SK-N-SH (cell line): ENCODE results near the gene CLEC1B. TPM values are rescaled to one million over a fixed set of nuclear protein-coding genes. Genes with fewer than 3 reads are reported as not detected.

Experiments
- CTCF ChIA-PET: fragments of 300-600, 350-600 bp; formaldehyde crosslinking; extraction: SDS; loops from one replicate; lab custom pipeline; 2021; lab: Yijun Ruan, JAX
- POLR2A ChIA-PET: fragments of 350-600 bp; sonication (Branson Sonifier 250); formaldehyde crosslinking; extraction: SDS; loops from one replicate; lab custom pipeline; 2020; ENCODE audit warnings: antibody characterized with exemption, inconsistent platforms; lab: Yijun Ruan, JAX
- DNase-seq: peaks from one replicate; pipeline ENCODE4 v3.0.0; 2012
- H2AFZ ChIP-seq: fragments of 200-600 bp; sonication (generic); 2 replicates; pipeline ENCODE4 v1.8.1; 2016; ENCODE audit warnings: antibody characterized with exemption, mild to moderate bottlenecking, low read depth
- H3F3A ChIP-seq: fragments of 200-600 bp; sonication (generic); replicated peaks from 2 replicates; pipeline ENCODE3; 2016; ENCODE audit warnings: antibody characterized with exemption, mild to moderate bottlenecking; ENCODE audit not compliant: insufficient read depth
- H3K27ac ChIP-seq, 2 experiments: fragments of 200-500 bp in 1 of 2; fragments of 200-600 bp in 1 of 2; sonication (Bioruptor generic) in 1 of 2; sonication (generic), shearing (Covaris generic) in 1 of 2; 2 replicates each; pipeline versions ENCODE4 v1.5.1 to v1.6.1; 2014 to 2016; ENCODE audit warnings: low read depth in 2 of 2, inconsistent platforms in 1 of 2, low read length in 1 of 2, mild to moderate bottlenecking in 1 of 2, mixed read lengths in 1 of 2
- H3K27me3 ChIP-seq: fragments of 200-600 bp; sonication (generic), shearing (Covaris generic); 2 replicates; pipeline ENCODE4 v1.6.1; 2016; ENCODE audit warnings: mixed run types; ENCODE audit not compliant: insufficient read depth
- H3K36me3 ChIP-seq, 2 experiments: fragments of 200-500 bp in 1 of 2; fragments of 200-600 bp in 1 of 2; sonication (Bioruptor generic) in 1 of 2; sonication (generic) in 1 of 2; replicated peaks in 1 of 2; 2 replicates each; pipeline versions ENCODE3 to v1.5.1; 2014 to 2016; ENCODE audit warnings: low read length in 1 of 2, mild to moderate bottlenecking in 1 of 2; ENCODE audit not compliant: insufficient read depth in 2 of 2, control insufficient read depth in 1 of 2
- H3K4me1 ChIP-seq, 2 experiments: fragments of 200-500 bp in 1 of 2; fragments of 200-600 bp in 1 of 2; sonication (Bioruptor generic) in 1 of 2; sonication (generic), shearing (Covaris generic) in 1 of 2; 2 replicates each; pipeline versions ENCODE4 v1.5.1 to v1.6.1; 2014 to 2016; ENCODE audit warnings: low read depth in 1 of 2, low read length in 1 of 2, mixed run types in 1 of 2; ENCODE audit not compliant: insufficient read depth in 2 of 2, control insufficient read depth in 1 of 2
- H3K4me2 ChIP-seq: fragments of 200-600 bp; sonication (generic), shearing (Covaris generic); 2 replicates; pipeline ENCODE4 v1.6.1; 2017; ENCODE audit warnings: mixed run types
- H3K4me3 ChIP-seq, 2 experiments: fragments of 200-500 bp in 1 of 2; fragments of 200-600 bp in 1 of 2; sonication (Bioruptor generic) in 1 of 2; sonication (generic), shearing (Covaris generic) in 1 of 2; 2 replicates each; pipeline versions ENCODE4 v1.5.1 to v1.8.1; 2014 to 2016; ENCODE audit warnings: low read depth in 2 of 2, inconsistent platforms in 1 of 2, low read length in 1 of 2, mild to moderate bottlenecking in 1 of 2, mixed read lengths in 1 of 2, moderate library complexity in 1 of 2
- H3K79me2 ChIP-seq: fragments of 200-600 bp; sonication (generic); 2 replicates; pipeline ENCODE4 v1.8.1; 2017; ENCODE audit warnings: mild to moderate bottlenecking; ENCODE audit not compliant: insufficient read depth
- H3K9ac ChIP-seq: fragments of 200-600 bp; sonication (generic); 2 replicates; pipeline ENCODE4 v1.6.1; 2017; ENCODE audit warnings: mixed run types
- H3K9me2 ChIP-seq: fragments of 200-600 bp; sonication (generic); 2 replicates; pipeline ENCODE4 v1.6.1; 2017; ENCODE audit warnings: mixed run types
- H3K9me3 ChIP-seq: fragments of 200-600 bp; sonication (generic); 2 replicates; pipeline ENCODE4 v1.6.1; 2017; ENCODE audit warnings: mixed run types, mild to moderate bottlenecking, moderate library complexity
- H4K20me1 ChIP-seq: fragments of 200-600 bp; sonication (generic); 2 replicates; pipeline ENCODE4 v1.6.1; 2017; ENCODE audit warnings: mild to moderate bottlenecking, mixed run types; ENCODE audit not compliant: insufficient read depth
- ELF1 ChIP-seq: IDR thresholded peaks from 2 replicates; pipeline ENCODE4 v1.4.0; 2012
- FOSL2 ChIP-seq: IDR thresholded peaks from 2 replicates; pipeline ENCODE4 v1.4.0; 2012; ENCODE audit warnings: low read depth, mild to moderate bottlenecking, moderate library complexity, borderline replicate concordance
- FOXM1 ChIP-seq: IDR thresholded peaks from 2 replicates; pipeline ENCODE4 v1.4.0; 2012; ENCODE audit warnings: low read depth, mild to moderate bottlenecking
- GATA2 ChIP-seq: sonication (generic); formaldehyde crosslinking; IDR thresholded peaks from 2 replicates; pipeline ENCODE4 v1.5.0; 2020; ENCODE audit warnings: mild to moderate bottlenecking, missing genetic modification reagents
- MXI1 ChIP-seq: IDR thresholded peaks from 2 replicates; pipeline ENCODE4 v1.6.1; 2012; ENCODE audit warnings: mild to moderate bottlenecking, low read depth, low read length, improper control_type of control experiment
- NFIC ChIP-seq: IDR thresholded peaks from 2 replicates; pipeline ENCODE4 v1.4.0; 2012; ENCODE audit warnings: borderline replicate concordance
- NRF1 ChIP-seq: IDR thresholded peaks from 2 replicates; pipeline ENCODE4 v1.6.1; 2012; ENCODE audit warnings: low read depth, mild to moderate bottlenecking, low read length
- RAD21 ChIP-seq: IDR thresholded peaks from 2 replicates; pipeline ENCODE4 v1.6.1; 2012; ENCODE audit warnings: mild to moderate bottlenecking, low read length
- RCOR1 ChIP-seq: fragments of 150-350 bp; IDR thresholded peaks from 2 replicates; pipeline ENCODE4 v1.6.1; 2017; ENCODE audit warnings: antibody characterized with exemption, low read length
- RFX5 ChIP-seq: IDR thresholded peaks from 2 replicates; pipeline ENCODE4 v1.6.1; 2012; ENCODE audit warnings: mild to moderate bottlenecking, improper control_type of control experiment, low read length
- SMC3 ChIP-seq: IDR thresholded peaks from 2 replicates; pipeline ENCODE4 v1.6.1; 2012; ENCODE audit warnings: low read depth, low read length, improper control_type of control experiment
- TAF1 ChIP-seq: IDR thresholded peaks from 2 replicates; pipeline ENCODE4 v1.6.1; 2012; ENCODE audit warnings: low read depth, mild to moderate bottlenecking, low read length, moderate library complexity, borderline replicate concordance
- TEAD4 ChIP-seq: IDR thresholded peaks from 2 replicates; pipeline ENCODE4 v1.4.0; 2012; ENCODE audit warnings: mild to moderate bottlenecking, borderline replicate concordance; ENCODE audit not compliant: insufficient read depth
- YY1 ChIP-seq: IDR thresholded peaks from 2 replicates; pipeline ENCODE4 v1.4.0; 2012; ENCODE audit warnings: low read depth, mild to moderate bottlenecking
- polyA plus RNA-seq, 3 experiments: library from polyadenylated mRNA; depleted of rRNA; stranded (reverse); fragments of >200 nt; gene quantifications; 2 replicates each; pipeline ENCODE4 v1.2.3, GENCODE V29; 2012
- TF ChIP-seq, protein P1 (sequence below): IDR thresholded peaks from 2 replicates; pipeline ENCODE4 v1.4.0; 2012; ENCODE audit warnings: low read depth, borderline replicate concordance
- TF ChIP-seq, protein P2 (sequence below): fragments of 150-350 bp; IDR thresholded peaks from 2 replicates; pipeline ENCODE4 v1.6.1; 2016; ENCODE audit warnings: mild to moderate bottlenecking, low read depth, low read length
- TF ChIP-seq, protein P3 (sequence below): IDR thresholded peaks from 2 replicates; pipeline ENCODE4 v1.4.0; 2012; ENCODE audit warnings: low read depth
- TF ChIP-seq, protein P4 (sequence below): IDR thresholded peaks from 2 replicates; pipeline ENCODE4 v1.4.0; 2012; ENCODE audit warnings: low read depth, borderline replicate concordance
- TF ChIP-seq, protein P5 (sequence below): fragments of 200-600 bp; sonication (generic); IDR thresholded peaks from 2 replicates; pipeline ENCODE4 v1.6.1; 2017; ENCODE audit warnings: antibody characterized with exemption, mild to moderate bottlenecking, moderate library complexity

Gene CLEC1B
- polyA plus RNA-seq, 1 of the 3 experiments (the other 2 are of a cell fraction): not detected

DNA sequence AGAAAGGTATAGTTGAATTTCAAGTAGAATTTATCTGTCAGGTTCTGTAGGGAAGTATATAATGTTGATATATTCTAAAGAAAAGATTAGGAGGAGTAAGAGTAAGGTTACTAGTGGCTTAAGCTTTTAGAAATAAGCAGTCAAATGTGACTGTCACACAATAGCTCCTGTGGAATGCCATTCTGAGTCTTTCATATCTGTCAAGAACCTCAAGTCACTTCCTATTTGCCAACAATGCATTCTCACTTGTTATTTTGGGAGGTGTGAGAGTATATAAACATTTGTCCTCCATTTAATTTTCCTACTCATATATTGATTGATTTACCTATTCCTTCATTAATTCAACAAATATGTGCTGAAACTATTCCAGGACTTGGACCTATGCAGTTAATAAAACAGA, 43.2 kb upstream of the CLEC1B start:
- H3K27ac ChIP-seq: no peak overlapping the region
- ChIA-PET CTCF (interaction anchor here (1.0 kb wide), 1 partner anchor 148 kb away, joined by 3 read pairs; no protein-coding TSS in a partner anchor), POLR2A (no interaction called here)
- H3K4me1 ChIP-seq: no peaks in the 10 kb centered on the region
- no peak overlapping the region for H3K9ac ChIP-seq
- TF ChIP-seq FOSL2: no peak
- TF ChIP-seq, protein P1, sequence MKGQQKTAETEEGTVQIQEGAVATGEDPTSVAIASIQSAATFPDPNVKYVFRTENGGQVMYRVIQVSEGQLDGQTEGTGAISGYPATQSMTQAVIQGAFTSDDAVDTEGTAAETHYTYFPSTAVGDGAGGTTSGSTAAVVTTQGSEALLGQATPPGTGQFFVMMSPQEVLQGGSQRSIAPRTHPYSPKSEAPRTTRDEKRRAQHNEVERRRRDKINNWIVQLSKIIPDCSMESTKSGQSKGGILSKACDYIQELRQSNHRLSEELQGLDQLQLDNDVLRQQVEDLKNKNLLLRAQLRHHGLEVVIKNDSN: no peak
- no peak for TF ChIP-seq YY1
- TF ChIP-seq ELF1: no peak
- TF ChIP-seq, protein P2, sequence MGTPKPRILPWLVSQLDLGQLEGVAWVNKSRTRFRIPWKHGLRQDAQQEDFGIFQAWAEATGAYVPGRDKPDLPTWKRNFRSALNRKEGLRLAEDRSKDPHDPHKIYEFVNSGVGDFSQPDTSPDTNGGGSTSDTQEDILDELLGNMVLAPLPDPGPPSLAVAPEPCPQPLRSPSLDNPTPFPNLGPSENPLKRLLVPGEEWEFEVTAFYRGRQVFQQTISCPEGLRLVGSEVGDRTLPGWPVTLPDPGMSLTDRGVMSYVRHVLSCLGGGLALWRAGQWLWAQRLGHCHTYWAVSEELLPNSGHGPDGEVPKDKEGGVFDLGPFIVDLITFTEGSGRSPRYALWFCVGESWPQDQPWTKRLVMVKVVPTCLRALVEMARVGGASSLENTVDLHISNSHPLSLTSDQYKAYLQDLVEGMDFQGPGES: no peak
- no peak for TF ChIP-seq RAD21
- TF ChIP-seq NFIC: no peak
- TF ChIP-seq MXI1: no peak
- no peak for TF ChIP-seq GATA2 (CRISPR knock-in tag)
- TF ChIP-seq TEAD4: no peak
- TF ChIP-seq, protein P3, sequence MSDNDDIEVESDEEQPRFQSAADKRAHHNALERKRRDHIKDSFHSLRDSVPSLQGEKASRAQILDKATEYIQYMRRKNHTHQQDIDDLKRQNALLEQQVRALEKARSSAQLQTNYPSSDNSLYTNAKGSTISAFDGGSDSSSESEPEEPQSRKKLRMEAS: no peak
- no peak for TF ChIP-seq TAF1
- no peak for TF ChIP-seq FOXM1
- TF ChIP-seq RCOR1: no peak
- TF ChIP-seq, protein P4, sequence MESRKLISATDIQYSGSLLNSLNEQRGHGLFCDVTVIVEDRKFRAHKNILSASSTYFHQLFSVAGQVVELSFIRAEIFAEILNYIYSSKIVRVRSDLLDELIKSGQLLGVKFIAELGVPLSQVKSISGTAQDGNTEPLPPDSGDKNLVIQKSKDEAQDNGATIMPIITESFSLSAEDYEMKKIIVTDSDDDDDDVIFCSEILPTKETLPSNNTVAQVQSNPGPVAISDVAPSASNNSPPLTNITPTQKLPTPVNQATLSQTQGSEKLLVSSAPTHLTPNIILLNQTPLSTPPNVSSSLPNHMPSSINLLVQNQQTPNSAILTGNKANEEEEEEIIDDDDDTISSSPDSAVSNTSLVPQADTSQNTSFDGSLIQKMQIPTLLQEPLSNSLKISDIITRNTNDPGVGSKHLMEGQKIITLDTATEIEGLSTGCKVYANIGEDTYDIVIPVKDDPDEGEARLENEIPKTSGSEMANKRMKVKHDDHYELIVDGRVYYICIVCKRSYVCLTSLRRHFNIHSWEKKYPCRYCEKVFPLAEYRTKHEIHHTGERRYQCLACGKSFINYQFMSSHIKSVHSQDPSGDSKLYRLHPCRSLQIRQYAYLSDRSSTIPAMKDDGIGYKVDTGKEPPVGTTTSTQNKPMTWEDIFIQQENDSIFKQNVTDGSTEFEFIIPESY: no peak
- no peak for TF ChIP-seq RFX5
- TF ChIP-seq, protein P5, sequence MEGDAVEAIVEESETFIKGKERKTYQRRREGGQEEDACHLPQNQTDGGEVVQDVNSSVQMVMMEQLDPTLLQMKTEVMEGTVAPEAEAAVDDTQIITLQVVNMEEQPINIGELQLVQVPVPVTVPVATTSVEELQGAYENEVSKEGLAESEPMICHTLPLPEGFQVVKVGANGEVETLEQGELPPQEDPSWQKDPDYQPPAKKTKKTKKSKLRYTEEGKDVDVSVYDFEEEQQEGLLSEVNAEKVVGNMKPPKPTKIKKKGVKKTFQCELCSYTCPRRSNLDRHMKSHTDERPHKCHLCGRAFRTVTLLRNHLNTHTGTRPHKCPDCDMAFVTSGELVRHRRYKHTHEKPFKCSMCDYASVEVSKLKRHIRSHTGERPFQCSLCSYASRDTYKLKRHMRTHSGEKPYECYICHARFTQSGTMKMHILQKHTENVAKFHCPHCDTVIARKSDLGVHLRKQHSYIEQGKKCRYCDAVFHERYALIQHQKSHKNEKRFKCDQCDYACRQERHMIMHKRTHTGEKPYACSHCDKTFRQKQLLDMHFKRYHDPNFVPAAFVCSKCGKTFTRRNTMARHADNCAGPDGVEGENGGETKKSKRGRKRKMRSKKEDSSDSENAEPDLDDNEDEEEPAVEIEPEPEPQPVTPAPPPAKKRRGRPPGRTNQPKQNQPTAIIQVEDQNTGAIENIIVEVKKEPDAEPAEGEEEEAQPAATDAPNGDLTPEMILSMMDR: no peak
- TF ChIP-seq SMC3: no peak
- no peak for TF ChIP-seq NRF1
- no peaks in the 10 kb centered on the region for H3K9me3 ChIP-seq
- no peaks in the 10 kb centered on the region for H4K20me1 ChIP-seq
- H2AFZ ChIP-seq: no peak overlapping the region
- H3K4me3 ChIP-seq: no peak overlapping the region
- no peak for DNase-seq
- H3F3A ChIP-seq: no peaks in the 10 kb centered on the region
- no peaks in the 10 kb centered on the region for H3K79me2 ChIP-seq
- no peak overlapping the region for H3K4me2 ChIP-seq
- no peaks in the 10 kb centered on the region for H3K36me3 ChIP-seq
- H3K27me3 ChIP-seq: peaks cover 14% of the 10 kb centered on the region; the same call in 1 of the 2 replicates
- no peaks in the 10 kb centered on the region for H3K9me2 ChIP-seq
